GM10266 (cell line): Measurements from ENCODE around the gene AMN1.

Experiments used
- DNase-seq: peaks from one replicate; pipeline ENCODE4 v3.0.0; 2012; ENCODE audit errors: extremely low spot score
- CTCF ChIP-seq: IDR thresholded peaks from 2 replicates; pipeline ENCODE4 v1.5.1; 2012; ENCODE audit warnings: mild to moderate bottlenecking, low read depth; ENCODE audit not compliant: control insufficient read depth, insufficient read depth; ENCODE audit errors: missing control alignments

The AMN1 gene

GRCh38 chr12:31655792-31656191 is 73.0 kb downstream of the AMN1 start:
- TF ChIP-seq CTCF: no peak
- DNase-seq: no peak

- TF ChIP-seq CTCF: no peak
- no peak for DNase-seq
Observed at GRCh38 chr12:31655208-31655607, 73.6 kb downstream of the AMN1 start.

GRCh38 chr12:31651893-31652521 is 76.8 kb downstream of the AMN1 start:
- TF ChIP-seq CTCF: no peak
- no peak for DNase-seq

- DNase-seq: no peak
- TF ChIP-seq CTCF: no peak
Observed at GRCh38 chr12:31650918-31651317, 77.9 kb downstream of the AMN1 start.

GRCh38 chr12:31647086-31647491 is 81.7 kb downstream of the AMN1 start:
- DNase-seq: no peak
- no peak for TF ChIP-seq CTCF

GRCh38 chr12:31645924-31646323 is 82.9 kb downstream of the AMN1 start:
- DNase-seq: no peak
- TF ChIP-seq CTCF: no peak

- no peak for TF ChIP-seq CTCF
Observed at GRCh38 chr12:31644536-31644935, 84.3 kb downstream of the AMN1 start.

More at GRCh38 chr12:31644536-31644935, 84.3 kb downstream of the AMN1 start:
- no peak for DNase-seq
